HCT116 (cell line): ENCODE results near the gene USP27X. TPM values are rescaled to one million over a fixed set of nuclear protein-coding genes. Genes with fewer than 3 reads are reported as not detected.

Experiments used
- ATAC-seq: fragments of 200-7000 bp; cut with Tn5 transposase; 2 replicates; pipeline ENCODE4 v1.9.1; 2020; ENCODE audit warnings: mild to moderate bottlenecking, moderate library complexity
- BruUV-seq: library from RNA; stranded (reverse); fragments of 400-500 nt; replicated peaks from 2 replicates; lab custom pipeline; 2021; lab: Mats Ljungman, UMichigan
- CTCF ChIA-PET: fragments of 300-600 bp; sonication (Branson Sonifier 250); formaldehyde crosslinking; loops from one replicate; lab custom pipeline; 2021; ENCODE audit warnings: antibody characterized with exemption; lab: Charles Lee
- POLR2A ChIA-PET: fragments of 300-600, 350-600 bp; sonication (Branson Sonifier 250); formaldehyde crosslinking; loops from one replicate; lab custom pipeline; 2021; ENCODE audit warnings: antibody characterized with exemption; lab: Charles Lee
- RAD21 ChIA-PET, 2 experiments: fragments of 300-600 bp; sonication (Branson Sonifier 250); formaldehyde crosslinking; loops; one replicate each; lab custom pipeline; 2023; ENCODE audit warnings: low total read pairs in 2 of 2; ENCODE audit not compliant: uncharacterized antibody in 2 of 2, unreplicated experiment in 2 of 2, low non-redundant PET in 1 of 2; lab: Charles Lee
- DNase-seq: peaks from one replicate; pipeline ENCODE4 v3.0.0-alpha.2; 2010; ENCODE audit warnings: low read depth, low spot score
- H2AFZ ChIP-seq: fragments of 200-600 bp; shearing (Covaris generic), sonication (generic); 2 replicates; pipeline ENCODE4 v1.6.1; 2017; ENCODE audit warnings: low read depth, mixed run types, mixed read lengths, antibody characterized with exemption, low read length; ENCODE audit not compliant: poor library complexity, severe bottlenecking
- H3K27ac ChIP-seq: 2 replicates; pipeline ENCODE4 v1.5.1; 2012; ENCODE audit warnings: low read depth, low read length
- H3K27me3 ChIP-seq: fragments of 200-600 bp; sonication (generic); 2 replicates; pipeline ENCODE4 v1.6.1; 2016; ENCODE audit warnings: mixed run types, low read length, mixed read lengths; ENCODE audit not compliant: insufficient read depth
- H3K36me3 ChIP-seq, 2 experiments: fragments of 200-500 bp in 1 of 2; fragments of 200-600 bp in 1 of 2; sonication (Bioruptor generic) in 1 of 2; sonication (generic) in 1 of 2; 2 replicates each; pipeline versions ENCODE4 v1.5.1 to v1.6.1; 2014 to 2016; ENCODE audit warnings: low read length in 2 of 2, inconsistent platforms in 1 of 2, mixed read lengths in 1 of 2, mixed run types in 1 of 2; ENCODE audit not compliant: insufficient read depth in 2 of 2, control insufficient read depth in 1 of 2
- H3K4me1 ChIP-seq, 2 experiments: fragments of 200-600 bp in 1 of 2; sonication (generic) in 1 of 2; 2 replicates each; pipeline versions ENCODE4 v1.5.1 to v1.6.1; 2012 to 2017; ENCODE audit warnings: low read length in 2 of 2, inconsistent platforms in 1 of 2, mild to moderate bottlenecking in 1 of 2, mixed read lengths in 1 of 2, mixed run types in 1 of 2, moderate library complexity in 1 of 2; ENCODE audit not compliant: insufficient read depth in 2 of 2, control insufficient read depth in 1 of 2
- H3K4me2 ChIP-seq: fragments of 200-600 bp; sonication (generic); 2 replicates; pipeline ENCODE4 v1.6.1; 2017; ENCODE audit warnings: mixed run types, low read length, mixed read lengths
- H3K4me3 ChIP-seq, 2 experiments: fragments of 200-600 bp in 1 of 2; sonication (generic) in 1 of 2; replicated peaks in 1 of 2; 2 replicates each; pipeline ENCODE4 v1.5.1; 2011 to 2016; ENCODE audit warnings: low read length in 2 of 2, control low read depth in 1 of 2, low read depth in 1 of 2, mild to moderate bottlenecking in 1 of 2, mixed read lengths in 1 of 2, mixed run types in 1 of 2
- H3K79me2 ChIP-seq: fragments of 200-600 bp; sonication (generic); 2 replicates; pipeline ENCODE4 v1.6.1; 2017; ENCODE audit warnings: mild to moderate bottlenecking, mixed run types, low read length, moderate library complexity, mixed read lengths; ENCODE audit not compliant: insufficient read depth
- H3K9ac ChIP-seq: fragments of 200-600 bp; sonication (generic); 2 replicates; pipeline ENCODE4 v1.6.1; 2016; ENCODE audit warnings: low read length, mixed read lengths
- H3K9me2 ChIP-seq: fragments of 200-600 bp; sonication (generic), shearing (Covaris generic); 2 replicates; pipeline ENCODE4 v1.6.1; 2017; ENCODE audit warnings: mixed run types, mild to moderate bottlenecking, moderate library complexity; ENCODE audit not compliant: insufficient read depth
- H3K9me3 ChIP-seq, 2 experiments: fragments of 200-500 bp in 1 of 2; fragments of 200-600 bp in 1 of 2; sonication (Bioruptor generic) in 1 of 2; sonication (generic) in 1 of 2; 2 replicates each; pipeline ENCODE4 v1.6.1; 2014 to 2017; ENCODE audit warnings: low read length in 2 of 2, mixed read lengths in 2 of 2, inconsistent platforms in 1 of 2, low read depth in 1 of 2, mild to moderate bottlenecking in 1 of 2, mixed run types in 1 of 2, moderate library complexity in 1 of 2; ENCODE audit not compliant: control insufficient read depth in 1 of 2, insufficient read depth in 1 of 2
- H4K20me1 ChIP-seq: fragments of 200-600 bp; sonication (generic), shearing (Covaris generic); 2 replicates; pipeline ENCODE4 v1.6.1; 2017; ENCODE audit warnings: mixed run types, mild to moderate bottlenecking, moderate library complexity; ENCODE audit not compliant: insufficient read depth
- CEBPB ChIP-seq: IDR thresholded peaks from 2 replicates; pipeline ENCODE4 v1.6.1; 2012; ENCODE audit warnings: low read depth
- CTCF ChIP-seq, 3 experiments: fragments of 200-600 bp in 1 of 3; sonication (generic) in 1 of 3; IDR thresholded peaks in 2 of 3; conservative IDR thresholded peaks in 1 of 3; 2 replicates each; pipeline ENCODE4 v1.5.1; 2012 to 2017; ENCODE audit warnings: low read depth in 2 of 3, low read length in 2 of 3, antibody characterized with exemption in 1 of 3, borderline replicate concordance in 1 of 3, control low read depth in 1 of 3, mild to moderate bottlenecking in 1 of 3, mixed read lengths in 1 of 3, mixed run types in 1 of 3, moderate library complexity in 1 of 3; ENCODE audit not compliant: insufficient read depth in 1 of 3
- EGR1 ChIP-seq: IDR thresholded peaks from 2 replicates; pipeline ENCODE4 v1.6.1; 2012; ENCODE audit warnings: low read depth
- ELF1 ChIP-seq: IDR thresholded peaks from 2 replicates; pipeline ENCODE4 v1.6.1; 2012; ENCODE audit warnings: low read depth, borderline replicate concordance
- EZH2phosphoT487 ChIP-seq: fragments of 200-600 bp; IDR thresholded peaks from 2 replicates; pipeline ENCODE4 v1.6.1; 2018; ENCODE audit warnings: antibody characterized with exemption, borderline replicate concordance
- MAX ChIP-seq: IDR thresholded peaks from 2 replicates; pipeline ENCODE4 v1.6.1; 2012
- RAD21 ChIP-seq: IDR thresholded peaks from 2 replicates; pipeline ENCODE4 v1.6.1; 2012; ENCODE audit warnings: low read depth, mild to moderate bottlenecking
- SIN3A ChIP-seq: IDR thresholded peaks from 2 replicates; pipeline ENCODE4 v1.6.1; 2012; ENCODE audit warnings: low read depth
- YY1 ChIP-seq: IDR thresholded peaks from 2 replicates; pipeline ENCODE4 v1.6.1; 2011; ENCODE audit warnings: low read length, low read depth, moderate library complexity, mild to moderate bottlenecking; ENCODE audit not compliant: insufficient replicate concordance; ENCODE audit errors: extremely low read depth
- ZBTB33 ChIP-seq: IDR thresholded peaks from 2 replicates; pipeline ENCODE4 v1.6.1; 2011; ENCODE audit warnings: mild to moderate bottlenecking, low read length, moderate library complexity; ENCODE audit not compliant: insufficient replicate concordance; ENCODE audit errors: extremely low read depth
- ZNF274 ChIP-seq: fragments of 200-500 bp; sonication (Bioruptor generic); IDR thresholded peaks from 2 replicates; pipeline ENCODE4 v1.6.1; 2014; ENCODE audit warnings: mild to moderate bottlenecking, low read depth, low read length, inconsistent platforms
- intact Hi-C: fragments of 100-400 bp; cut with micrococcal nuclease; formaldehyde crosslinking; loops from 2 replicates; pipeline ENCODE4 v1.10.0; 2022
- total RNA-seq: library from RNA; stranded (reverse); gene quantifications from one replicate; pipeline ENCODE4 v1.2.1, GENCODE V29; 2021; ENCODE audit not compliant: unreplicated experiment

Gene USP27X
- total RNA-seq, 1 experiment from 2014 or later = 3.5 TPM

- DNase-seq = no peak
- Histone ChIP-seq H4K20me1 (no peaks in the 10 kb centered on the region), H2AFZ (no peak overlapping the region), H3K79me2 (no peaks in the 10 kb centered on the region), H3K4me2 (no peak overlapping the region), H3K9ac (no peak overlapping the region), H3K9me2 (no peaks in the 10 kb centered on the region), H3K27ac (no peak overlapping the region), H3K4me1 (no peaks in the 10 kb centered on the region), H3K9me3 (no peaks in the 10 kb centered on the region), H3K4me3 (no peak overlapping the region), H3K36me3 (no peaks in the 10 kb centered on the region), H3K27me3 (no peaks in the 10 kb centered on the region)
- ChIA-PET RAD21 (no interaction called here), POLR2A (no interaction called here), CTCF (no interaction called here)
- TF ChIP-seq ELF1 = no peak
- no peak for TF ChIP-seq RAD21
- TF ChIP-seq ZBTB33 = no peak
- TF ChIP-seq CEBPB = no peak
- TF ChIP-seq EGR1 = no peak
- no peak for TF ChIP-seq EZH2phosphoT487
- no peak for TF ChIP-seq ZNF274
- TF ChIP-seq MAX = no peak
- no peak for TF ChIP-seq SIN3A
- no peak for TF ChIP-seq CTCF (IDR thresholded peaks at IDR 0.05 in 2 of 3, conservative IDR thresholded peaks at IDR 0.05 in 1 of 3; ENCODE audit: borderline replicate concordance in 1 of 3, insufficient read depth in 1 of 3, low read depth in 2 of 3, low read length in 2 of 3)
- no peak for TF ChIP-seq YY1
- ATAC-seq = no peak
- intact Hi-C loops = no loop called here
- BruUV-seq = no TSS peak
Measured at GRCh38 chrX:49858341-49858740, 20.9 kb upstream of the USP27X start.
